Effector memory CD4-positive, alpha-beta T cell (primary cell): ENCODE measurements around the gene MPDZ.

Source experiments
- DNase-seq, 3 donors: peaks; one replicate each; pipeline ENCODE4 v3.0.0-alpha.2; 2020
- H3K27ac ChIP-seq: 2 replicates; pipeline ENCODE4 v1.7.0; 2013; ENCODE audit warnings: mild to moderate bottlenecking, low read length, moderate library complexity; ENCODE audit not compliant: insufficient read depth, poor library complexity, severe bottlenecking
- H3K27me3 ChIP-seq: replicated peaks from 2 replicates; pipeline ENCODE4 v1.7.0; 2013; ENCODE audit warnings: mild to moderate bottlenecking, low read length; ENCODE audit not compliant: insufficient read depth, control insufficient read depth, poor library complexity, severe bottlenecking
- H3K36me3 ChIP-seq: 2 replicates; pipeline ENCODE4 v1.7.0; 2013; ENCODE audit warnings: mild to moderate bottlenecking, low read length, moderate library complexity; ENCODE audit not compliant: control insufficient read depth, insufficient read depth
- H3K4me1 ChIP-seq: 2 replicates; pipeline ENCODE4 v1.7.0; 2013; ENCODE audit warnings: low read length, mild to moderate bottlenecking; ENCODE audit not compliant: control insufficient read depth, insufficient read depth, poor library complexity, severe bottlenecking
- H3K4me3 ChIP-seq: 2 replicates; pipeline ENCODE4 v1.7.0; 2013; ENCODE audit warnings: low read length, low read depth, mild to moderate bottlenecking; ENCODE audit not compliant: insufficient read depth, poor library complexity, severe bottlenecking
- H3K9me3 ChIP-seq: 2 replicates; pipeline ENCODE4 v1.7.0; 2013; ENCODE audit warnings: mild to moderate bottlenecking, low read length, moderate library complexity; ENCODE audit not compliant: control insufficient read depth

MPDZ gene

DNA sequence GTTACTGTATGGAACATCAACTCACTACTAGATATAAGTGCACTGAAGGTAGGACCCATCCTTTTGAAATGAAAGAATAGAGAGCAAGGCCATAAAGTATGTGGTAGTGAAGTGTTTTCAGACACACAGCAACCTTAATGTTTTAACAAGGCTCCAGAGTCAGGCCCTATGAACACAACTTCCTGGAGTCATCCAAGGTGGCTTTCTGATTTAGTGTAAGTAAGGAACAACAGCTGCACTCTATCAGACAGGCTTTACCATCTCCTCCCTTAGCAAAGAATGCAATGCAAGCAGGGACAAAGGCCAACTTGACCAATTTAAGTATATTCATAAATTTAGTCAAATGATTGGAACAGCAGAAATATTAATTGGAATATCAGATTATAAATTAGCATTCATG is 90.1 kb downstream of the MPDZ start:
- no peaks in the 10 kb centered on the region for H3K36me3 ChIP-seq
- H3K27ac ChIP-seq = no peak overlapping the region
- H3K4me3 ChIP-seq = no peak overlapping the region
- no peaks in the 10 kb centered on the region for H3K27me3 ChIP-seq
- DNase-seq = no peak
- H3K4me1 ChIP-seq = no peaks in the 10 kb centered on the region
- no peaks in the 10 kb centered on the region for H3K9me3 ChIP-seq

DNA sequence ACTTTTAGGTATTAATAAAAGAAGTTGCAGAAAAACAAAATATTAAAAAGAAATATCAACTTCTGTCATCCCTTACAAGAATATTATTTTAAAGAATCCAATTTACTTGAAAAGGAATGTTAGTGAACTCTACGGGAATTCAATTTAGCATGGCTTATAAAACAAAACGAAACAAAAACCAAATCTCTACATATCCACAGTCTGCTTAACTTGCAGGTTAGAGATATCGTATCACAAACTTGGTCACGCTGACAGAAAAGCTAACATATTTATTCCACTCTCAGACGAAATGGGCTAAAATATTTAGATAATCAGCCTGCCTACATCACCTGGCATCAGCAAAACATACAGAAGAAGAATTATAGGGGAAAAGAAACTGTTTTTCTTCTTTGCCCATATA is 92.7 kb downstream of the MPDZ start:
- Histone ChIP-seq H3K4me3 (no peak overlapping the region), H3K4me1 (no peaks in the 10 kb centered on the region), H3K27me3 (no peaks in the 10 kb centered on the region), H3K27ac (no peak overlapping the region), H3K36me3 (no peaks in the 10 kb centered on the region), H3K9me3 (no peaks in the 10 kb centered on the region)
- no peak for DNase-seq

GRCh38 chr9:13186091-13186490 is 93.4 kb downstream of the MPDZ start:
- H3K36me3 ChIP-seq = no peaks in the 10 kb centered on the region
- no peaks in the 10 kb centered on the region for H3K9me3 ChIP-seq
- no peaks in the 10 kb centered on the region for H3K4me1 ChIP-seq
- H3K27me3 ChIP-seq = no peaks in the 10 kb centered on the region
- no peak overlapping the region for H3K27ac ChIP-seq
- no peak overlapping the region for H3K4me3 ChIP-seq
- DNase-seq = no peak

DNA sequence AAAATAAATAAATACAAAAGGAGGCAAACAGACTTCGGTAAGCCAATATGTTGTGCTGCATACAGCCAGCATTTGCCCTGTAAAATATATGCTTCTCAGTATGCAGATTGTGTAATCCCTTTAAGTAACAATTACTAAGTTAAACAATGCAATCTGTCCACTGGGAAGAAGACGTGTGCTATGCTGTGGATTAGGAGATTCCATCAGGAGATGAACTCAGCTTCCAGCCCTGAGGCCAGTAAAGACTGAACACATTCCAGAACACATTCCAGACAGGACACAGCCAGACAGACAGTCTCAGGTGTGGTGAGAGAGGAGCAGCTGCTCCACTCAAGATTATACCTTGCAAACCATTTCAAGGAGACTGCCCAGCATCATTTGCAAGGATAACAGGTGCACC is 97.8 kb downstream of the MPDZ start:
- Histone ChIP-seq H3K4me1 (no peaks in the 10 kb centered on the region), H3K27ac (no peak overlapping the region), H3K4me3 (no peak overlapping the region), H3K27me3 (no peaks in the 10 kb centered on the region), H3K36me3 (no peaks in the 10 kb centered on the region), H3K9me3 (no peaks in the 10 kb centered on the region)
- DNase-seq = no peak

DNA sequence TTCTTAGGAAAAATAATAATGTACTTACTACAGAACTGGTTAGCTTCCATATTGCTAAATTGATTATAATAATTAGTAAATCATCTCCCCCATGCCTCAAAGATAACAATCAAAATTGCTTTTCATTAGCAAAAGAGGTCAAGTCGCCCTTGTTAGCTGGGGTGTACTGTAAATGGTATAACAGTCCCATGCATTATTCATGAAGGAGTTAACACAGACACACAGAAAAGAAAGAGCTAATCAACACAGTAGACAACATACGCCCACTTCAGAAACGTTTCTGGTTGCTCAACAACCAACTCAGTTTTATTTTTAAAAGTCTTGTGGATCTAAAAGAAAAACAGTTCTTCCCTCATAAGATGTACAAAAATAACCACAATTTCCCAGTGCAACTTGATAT is 100.2 kb downstream of the MPDZ start:
- no peak for DNase-seq
- Histone ChIP-seq H3K4me1 (no peaks in the 10 kb centered on the region), H3K4me3 (no peak overlapping the region)

GRCh38 chr9:13175732-13176131 is 103.8 kb downstream of the MPDZ start:
- no peaks in the 10 kb centered on the region for H3K4me1 ChIP-seq
- DNase-seq = no peak
- no peaks in the 10 kb centered on the region for H3K27me3 ChIP-seq
- H3K36me3 ChIP-seq = no peaks in the 10 kb centered on the region
- no peaks in the 10 kb centered on the region for H3K9me3 ChIP-seq
- H3K27ac ChIP-seq = no peak overlapping the region
- H3K4me3 ChIP-seq = no peak overlapping the region

More for the DNA sequence above, 100.2 kb downstream of the MPDZ start:
- no peaks in the 10 kb centered on the region for H3K27me3 ChIP-seq
- H3K36me3 ChIP-seq = no peaks in the 10 kb centered on the region
- no peaks in the 10 kb centered on the region for H3K9me3 ChIP-seq
- H3K27ac ChIP-seq = no peak overlapping the region

DNA sequence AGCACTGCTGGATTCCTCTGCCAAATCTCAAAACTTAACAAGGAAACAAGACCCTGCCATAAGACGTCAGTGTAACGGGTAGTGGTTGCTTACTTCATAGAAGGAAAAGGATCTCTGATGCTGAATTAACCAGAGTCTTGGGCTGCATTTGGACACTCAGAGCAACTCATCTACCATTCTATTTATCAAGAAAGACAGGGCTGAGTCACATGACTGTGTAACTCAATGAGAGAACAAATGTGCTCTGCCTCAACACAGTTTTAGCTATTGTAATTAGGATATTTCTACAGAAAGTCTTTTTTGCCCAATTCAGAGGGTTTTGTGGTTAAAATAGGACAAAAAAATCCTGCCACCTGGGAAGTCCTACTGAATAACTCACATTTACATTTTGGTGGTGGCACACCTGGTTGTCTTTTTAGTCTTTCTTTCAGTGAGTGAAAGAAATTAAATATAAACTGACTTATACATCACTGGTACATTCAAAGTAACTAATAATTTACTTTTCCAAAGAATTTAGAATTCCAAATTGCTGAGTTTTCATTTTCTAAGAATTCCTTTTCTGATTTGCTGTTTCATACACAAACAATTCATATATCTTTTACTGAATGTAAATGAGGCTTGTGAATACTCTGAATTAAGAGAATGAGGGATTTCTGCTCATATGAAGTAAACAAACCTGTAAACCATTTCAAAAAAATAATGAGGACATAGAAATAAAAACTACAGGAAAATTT is 104.4 kb downstream of the MPDZ start:
- no peaks in the 10 kb centered on the region for H3K36me3 ChIP-seq
- no peak overlapping the region for H3K27ac ChIP-seq
- no peak overlapping the region for H3K4me3 ChIP-seq
- H3K4me1 ChIP-seq = no peaks in the 10 kb centered on the region
- no peak for DNase-seq
- H3K27me3 ChIP-seq = no peaks in the 10 kb centered on the region
- no peaks in the 10 kb centered on the region for H3K9me3 ChIP-seq

DNA sequence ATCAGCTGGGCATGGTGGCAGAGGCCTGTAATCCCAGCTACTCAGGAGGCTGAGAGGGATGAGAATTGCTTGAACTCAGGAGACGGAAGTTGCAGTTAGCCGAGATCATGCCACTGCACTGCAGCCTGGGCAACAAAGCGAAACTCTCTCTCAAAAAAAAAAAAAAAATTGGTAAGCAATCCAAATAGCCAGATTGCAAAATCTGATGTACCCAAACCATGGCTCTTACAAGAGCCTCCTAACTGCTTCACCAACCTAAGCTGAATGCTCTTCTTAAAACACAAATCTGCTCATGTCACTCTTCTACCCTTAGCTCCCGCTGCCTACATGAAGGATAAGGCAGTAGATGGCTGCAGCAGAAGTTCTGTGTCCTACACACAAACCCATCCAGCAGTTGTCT is 105.9 kb downstream of the MPDZ start:
- Histone ChIP-seq H3K36me3 (no peaks in the 10 kb centered on the region), H3K4me1 (no peaks in the 10 kb centered on the region), H3K9me3 (no peaks in the 10 kb centered on the region), H3K27me3 (no peaks in the 10 kb centered on the region), H3K27ac (no peak overlapping the region), H3K4me3 (no peak overlapping the region)
- no peak for DNase-seq

- Histone ChIP-seq H3K27me3 (no peaks in the 10 kb centered on the region), H3K36me3 (no peaks in the 10 kb centered on the region), H3K4me3 (no peak overlapping the region), H3K4me1 (no peaks in the 10 kb centered on the region), H3K27ac (no peak overlapping the region), H3K9me3 (no peaks in the 10 kb centered on the region)
- DNase-seq = no peak
Observed at GRCh38 chr9:13171261-13171660, 108.2 kb downstream of the MPDZ start.

DNA sequence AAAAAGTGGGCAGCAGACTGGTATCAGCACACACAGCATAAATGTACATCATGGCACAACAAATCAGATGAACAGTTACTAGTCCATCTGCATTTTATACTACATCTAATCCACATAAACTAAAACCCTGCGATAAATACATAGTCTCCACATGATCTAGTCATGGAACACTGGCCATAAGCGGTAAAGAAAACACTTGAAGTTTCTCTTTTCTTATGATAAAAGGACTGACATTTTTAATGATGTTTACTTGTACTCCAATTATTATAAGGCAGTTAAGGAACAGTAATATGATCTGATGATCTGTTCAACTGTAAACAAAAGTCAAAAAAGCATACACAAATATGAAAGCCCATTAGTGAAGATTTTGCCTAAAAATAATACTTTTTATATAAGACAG is 112.5 kb downstream of the MPDZ start:
- H3K36me3 ChIP-seq = no peaks in the 10 kb centered on the region
- no peak for DNase-seq
- no peaks in the 10 kb centered on the region for H3K9me3 ChIP-seq
- H3K4me3 ChIP-seq = no peak overlapping the region
- H3K27ac ChIP-seq = no peak overlapping the region
- H3K27me3 ChIP-seq = no peaks in the 10 kb centered on the region
- no peaks in the 10 kb centered on the region for H3K4me1 ChIP-seq
